Testis (tissue), 2 donors: Measurements from ENCODE around the gene SPDEF.

ENCODE experiments used
- POLR2A ChIP-seq: fragments of 450-650 bp; IDR thresholded peaks from one replicate; pipeline ENCODE4 v1.6.1; 2017; ENCODE audit warnings: antibody characterized with exemption, mild to moderate bottlenecking, moderate library complexity
- TF ChIP-seq, protein P1 (sequence below), 3 experiments: fragments of 450-650 bp in 2 of 3; fragments of 200-600 bp in 1 of 3; sonication (generic) in 1 of 3; IDR thresholded peaks; one replicate each; pipeline ENCODE4 v1.5.1; 2016 to 2019; ENCODE audit warnings: antibody characterized with exemption in 3 of 3, mild to moderate bottlenecking in 2 of 3, moderate library complexity in 1 of 3

DNA sequence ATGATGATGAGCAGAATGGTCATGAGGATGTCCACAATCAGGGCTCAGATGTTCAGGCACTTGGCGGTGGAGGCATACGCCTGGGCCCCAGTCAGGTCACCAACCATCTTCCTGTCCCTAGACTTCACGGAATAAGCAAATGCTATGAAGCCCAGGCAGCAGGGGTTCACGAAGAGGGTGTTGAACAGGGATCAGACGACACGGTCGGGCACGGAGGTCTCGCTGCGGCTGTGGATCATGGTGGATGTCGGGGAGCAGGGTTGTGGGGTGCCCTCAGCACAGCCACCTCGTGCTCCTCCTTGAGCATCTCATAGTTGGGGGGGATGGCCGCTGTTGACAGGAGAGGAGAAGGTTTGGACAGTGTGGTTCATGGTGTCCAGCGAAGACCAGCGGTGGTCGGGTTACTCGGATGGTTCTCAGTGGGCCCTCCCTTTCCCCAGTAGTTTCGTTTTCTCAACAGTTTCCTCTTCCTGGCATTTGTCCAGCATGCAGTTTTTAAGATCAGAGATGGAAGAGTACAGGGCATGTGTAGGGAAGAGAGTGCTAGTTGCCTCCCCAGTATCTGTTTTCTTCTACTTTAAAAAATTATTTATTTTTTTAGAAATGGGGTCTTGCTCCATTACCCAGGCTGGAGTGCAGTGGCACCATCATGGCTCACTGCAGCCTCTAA lies 20.3 kb upstream of the SPDEF start:
- TF ChIP-seq, protein P1, sequence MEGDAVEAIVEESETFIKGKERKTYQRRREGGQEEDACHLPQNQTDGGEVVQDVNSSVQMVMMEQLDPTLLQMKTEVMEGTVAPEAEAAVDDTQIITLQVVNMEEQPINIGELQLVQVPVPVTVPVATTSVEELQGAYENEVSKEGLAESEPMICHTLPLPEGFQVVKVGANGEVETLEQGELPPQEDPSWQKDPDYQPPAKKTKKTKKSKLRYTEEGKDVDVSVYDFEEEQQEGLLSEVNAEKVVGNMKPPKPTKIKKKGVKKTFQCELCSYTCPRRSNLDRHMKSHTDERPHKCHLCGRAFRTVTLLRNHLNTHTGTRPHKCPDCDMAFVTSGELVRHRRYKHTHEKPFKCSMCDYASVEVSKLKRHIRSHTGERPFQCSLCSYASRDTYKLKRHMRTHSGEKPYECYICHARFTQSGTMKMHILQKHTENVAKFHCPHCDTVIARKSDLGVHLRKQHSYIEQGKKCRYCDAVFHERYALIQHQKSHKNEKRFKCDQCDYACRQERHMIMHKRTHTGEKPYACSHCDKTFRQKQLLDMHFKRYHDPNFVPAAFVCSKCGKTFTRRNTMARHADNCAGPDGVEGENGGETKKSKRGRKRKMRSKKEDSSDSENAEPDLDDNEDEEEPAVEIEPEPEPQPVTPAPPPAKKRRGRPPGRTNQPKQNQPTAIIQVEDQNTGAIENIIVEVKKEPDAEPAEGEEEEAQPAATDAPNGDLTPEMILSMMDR (IDR thresholded peaks at IDR 0.05): no peak
- no peak for TF ChIP-seq POLR2A
